Measurements from ENCODE around the gene DAB2IP.

The DAB2IP gene

DNA sequence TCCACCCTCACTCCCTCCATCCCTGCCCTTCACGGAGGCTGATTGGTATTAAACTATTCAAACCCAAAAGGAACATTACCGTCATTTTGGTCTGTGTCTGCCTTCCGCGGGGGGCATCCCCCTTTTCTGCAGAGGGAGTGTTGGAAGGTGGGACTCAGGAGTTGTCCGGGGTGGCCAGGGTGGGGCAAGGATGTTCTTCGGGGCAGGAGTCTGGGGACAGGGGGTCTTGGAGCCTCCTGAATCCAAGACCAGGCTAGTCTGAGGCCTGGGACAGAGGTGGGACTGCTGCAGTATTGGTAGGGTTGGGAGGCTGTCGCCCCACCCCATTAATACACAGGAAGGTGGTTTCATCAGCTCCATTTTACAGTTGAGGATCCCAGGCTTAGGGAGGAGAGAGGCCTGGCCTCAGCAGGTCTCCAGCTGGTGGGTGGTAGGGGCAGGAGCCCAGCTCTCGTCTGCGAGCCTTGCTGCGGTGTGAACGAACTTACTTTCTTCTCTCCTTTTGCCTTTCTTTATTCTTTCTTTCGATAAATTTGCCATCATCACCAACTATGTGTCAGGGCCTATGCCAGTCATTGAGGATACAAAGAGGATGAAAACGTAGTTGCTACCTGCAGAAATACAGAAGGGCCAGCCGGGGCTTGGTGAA is 33.8 kb downstream of the DAB2IP start:
- DNase-seq (ENCODE audit: low read depth), result no peak

DNA sequence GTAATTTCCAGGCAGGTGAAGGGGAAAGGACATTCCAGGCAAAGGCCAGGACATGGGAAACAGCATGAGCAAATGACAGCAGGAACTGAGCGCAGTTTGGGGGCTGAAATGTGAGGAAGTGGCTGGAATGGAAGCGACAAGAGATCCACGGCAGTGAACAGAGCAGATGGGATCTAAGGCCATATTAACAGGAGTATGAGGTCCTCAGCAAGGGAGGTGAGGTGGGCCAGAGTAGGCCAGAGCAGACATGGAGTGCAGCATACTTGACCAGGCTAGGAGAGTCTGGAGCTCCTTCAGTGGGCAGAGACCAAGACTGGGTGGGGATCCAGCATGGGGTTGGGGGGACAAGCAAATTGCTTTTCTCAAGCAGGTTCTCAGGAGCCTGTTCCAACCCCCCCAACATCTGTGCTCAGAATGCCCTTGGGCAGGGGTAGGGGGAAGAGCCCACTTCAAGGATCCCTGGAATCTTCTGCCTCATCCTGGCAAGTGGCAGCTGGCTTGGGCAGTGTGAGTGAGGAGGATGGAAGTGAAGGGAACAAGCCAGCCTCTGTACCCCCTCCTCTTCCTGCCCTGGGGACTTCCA is 34.5 kb downstream of the DAB2IP start:
- DNase-seq (ENCODE audit: low read depth), result no peak

DNA sequence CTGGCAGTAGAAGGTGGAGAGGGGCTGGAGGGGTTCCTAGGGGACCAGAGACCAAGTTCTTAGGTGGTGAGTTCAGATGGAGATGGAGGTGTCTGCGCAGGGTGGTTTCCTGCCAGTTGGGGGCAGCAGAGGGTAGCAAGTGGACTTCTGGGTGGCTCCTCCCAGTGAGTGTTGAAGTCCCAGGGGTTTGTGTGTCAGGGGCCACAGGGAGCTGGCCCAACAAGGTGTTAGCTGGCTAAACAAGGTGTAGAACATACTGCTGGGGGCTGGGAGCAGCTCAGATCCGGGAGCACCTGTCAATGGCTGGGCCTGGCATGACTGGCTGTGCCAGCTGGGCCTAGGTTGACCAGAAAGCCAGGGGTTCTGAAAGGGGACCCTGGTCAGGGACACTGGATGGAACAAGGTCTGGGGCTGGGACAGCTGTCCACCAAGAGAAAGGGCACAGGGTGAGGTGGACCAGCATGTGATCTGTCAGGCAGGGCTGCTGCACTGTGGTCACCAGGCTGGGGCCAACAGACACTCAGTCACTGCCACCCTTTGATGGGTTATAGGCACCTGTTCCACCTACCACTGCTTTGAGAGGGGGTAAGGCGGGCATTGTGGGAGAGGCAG is 35.6 kb downstream of the DAB2IP start:
- DNase-seq (ENCODE audit: low read depth), result no peak

GRCh38 chr9:121688146-121688680 is 36.8 kb downstream of the DAB2IP start:
- DNase-seq (ENCODE audit: low read depth), result no peak

GRCh38 chr9:121688681-121689080 is 37.2 kb downstream of the DAB2IP start:
- DNase-seq (ENCODE audit: low read depth), result no peak

- DNase-seq (ENCODE audit: low read depth), result no peak
Observed at GRCh38 chr9:121689461-121690157, 38.2 kb downstream of the DAB2IP start.

DNA sequence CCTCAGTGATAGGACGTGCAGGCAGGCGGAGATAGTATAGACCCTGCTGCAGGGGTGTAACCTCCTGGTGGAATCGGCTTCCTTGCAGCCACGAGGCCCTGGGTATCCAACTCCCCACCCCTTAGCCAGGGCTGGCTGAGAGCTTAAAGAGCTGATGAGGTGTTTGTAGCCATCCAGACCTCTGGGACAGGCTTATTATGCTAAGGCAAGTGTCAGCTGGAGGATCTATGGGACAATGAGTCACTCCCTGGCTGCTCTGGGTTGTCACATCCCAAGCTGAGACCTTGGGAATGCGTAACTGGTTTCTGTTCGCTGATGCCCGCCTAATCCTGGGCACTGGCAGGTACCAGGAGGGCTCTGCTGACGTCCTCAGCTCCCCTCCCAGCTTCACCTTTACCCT is 38.9 kb downstream of the DAB2IP start:
- no peak for DNase-seq (ENCODE audit: low read depth)

DNA sequence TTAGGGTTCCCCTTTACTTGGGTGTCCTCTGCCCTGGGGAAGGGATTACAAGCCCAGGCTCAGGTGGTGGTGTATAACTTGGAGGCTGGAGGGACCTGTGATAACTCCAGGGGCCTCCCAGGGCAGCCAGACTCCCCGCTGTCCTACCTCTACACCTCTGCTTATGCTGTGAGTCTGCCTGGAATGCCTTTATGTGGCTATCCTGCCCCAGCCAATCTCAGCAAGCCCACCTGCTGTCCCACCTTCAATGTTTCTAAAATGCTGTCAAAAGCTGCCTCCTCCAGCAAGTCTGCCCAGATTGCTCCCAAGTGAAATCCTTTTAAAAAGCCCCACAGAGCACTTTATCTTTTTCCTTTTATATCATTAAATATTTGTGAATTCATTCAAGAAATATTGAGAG is 39.3 kb downstream of the DAB2IP start:
- no peak for DNase-seq (ENCODE audit: low read depth)

- no peak for DNase-seq (ENCODE audit: low read depth)
Observed at GRCh38 chr9:121691890-121692289, 40.5 kb downstream of the DAB2IP start.

DNA sequence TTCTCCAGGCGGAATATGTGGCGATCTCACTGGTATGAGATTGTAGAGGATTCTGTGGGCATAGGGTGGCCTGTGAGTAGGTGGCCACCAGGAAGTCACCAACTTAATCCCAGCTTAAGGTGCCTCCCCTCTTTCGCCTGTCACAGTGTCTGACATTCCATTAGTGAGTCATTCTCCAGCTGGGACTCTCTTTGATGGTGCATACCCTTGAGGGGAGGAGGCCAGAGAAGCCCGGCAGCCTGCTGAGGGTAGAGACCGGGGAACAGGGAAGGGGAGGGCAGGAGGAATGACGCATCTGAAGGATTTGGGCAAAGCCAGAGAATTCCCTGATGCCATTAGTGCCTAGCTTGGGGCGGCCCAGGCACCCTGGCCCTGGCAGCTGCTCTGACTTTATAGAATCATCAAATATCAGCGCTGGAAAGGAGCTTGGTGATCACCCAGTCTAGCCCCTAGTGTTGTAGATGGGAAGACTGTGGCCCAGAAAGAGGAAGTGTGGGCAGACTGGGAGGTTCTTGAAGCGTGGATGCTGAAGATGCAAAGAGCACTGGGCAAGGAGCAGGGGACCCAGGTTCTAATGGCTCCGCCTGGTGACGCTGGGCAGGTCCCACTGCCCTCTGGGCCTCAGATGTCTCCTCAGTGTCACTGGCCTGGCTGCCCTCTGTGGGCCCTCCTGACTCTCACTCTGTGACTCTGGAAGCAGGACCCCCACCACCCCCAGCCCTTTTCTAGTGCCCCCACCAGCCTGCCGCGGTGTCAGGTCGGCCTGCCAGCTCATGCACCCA is 41.4 kb downstream of the DAB2IP start:
- no peak for DNase-seq (ENCODE audit: low read depth)

DNA sequence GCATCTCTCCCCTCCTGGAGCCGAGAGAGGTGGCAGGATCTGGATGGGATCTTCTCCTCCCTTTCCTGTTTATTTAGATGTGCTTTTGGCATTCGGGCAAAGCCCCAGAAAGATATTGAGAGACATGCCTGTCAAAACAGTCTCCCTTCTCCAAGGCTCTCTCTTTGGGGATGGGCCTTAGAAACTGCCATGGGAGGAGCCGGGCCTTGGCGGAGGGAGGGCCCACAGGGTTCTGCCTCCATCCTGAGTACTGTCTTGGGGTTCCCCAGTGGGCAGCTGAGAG is 41.9 kb downstream of the DAB2IP start:
- no peak for DNase-seq (ENCODE audit: low read depth)

DNA sequence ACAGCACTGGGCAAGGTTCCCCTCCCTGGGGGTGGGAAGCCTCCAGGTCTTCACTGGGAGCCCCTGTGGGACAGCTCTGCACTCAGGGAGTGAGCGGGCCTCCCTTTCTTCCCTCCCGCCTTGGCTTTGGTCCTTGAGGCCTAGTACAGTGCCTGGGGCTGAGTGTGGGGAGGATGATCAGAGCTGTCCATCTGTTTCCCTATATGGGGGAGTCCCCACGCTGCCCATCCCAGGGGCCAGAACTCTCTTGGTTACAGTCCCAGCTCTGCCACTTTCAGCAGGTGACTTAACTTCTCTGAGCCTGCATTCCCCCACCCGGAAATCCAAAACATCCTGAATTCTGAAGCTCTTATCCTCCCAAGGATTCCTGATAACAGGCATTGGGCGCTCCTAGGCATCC is 42.6 kb downstream of the DAB2IP start:
- no peak for DNase-seq (ENCODE audit: low read depth)

DNA sequence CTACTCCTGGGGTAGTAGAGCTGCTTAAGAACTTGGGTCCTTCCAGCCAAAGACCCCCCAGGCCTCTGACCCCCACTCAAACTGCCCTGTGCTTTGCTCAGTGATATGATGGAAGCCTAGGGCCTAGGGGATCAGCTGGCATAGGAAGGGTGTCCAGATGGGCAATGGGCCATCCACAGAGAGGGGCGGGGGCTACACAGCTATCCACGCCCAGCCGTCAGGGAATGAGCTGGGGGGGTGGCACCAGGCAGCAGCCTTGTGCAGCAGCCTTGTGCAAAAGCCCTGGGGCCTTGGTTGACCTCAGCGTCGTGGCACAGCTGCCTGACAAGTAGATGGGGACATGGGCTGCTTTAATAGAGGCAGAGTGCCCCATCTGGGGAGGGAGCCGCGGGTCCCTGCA is 43.2 kb downstream of the DAB2IP start:
- no peak for DNase-seq (ENCODE audit: low read depth)

DNA sequence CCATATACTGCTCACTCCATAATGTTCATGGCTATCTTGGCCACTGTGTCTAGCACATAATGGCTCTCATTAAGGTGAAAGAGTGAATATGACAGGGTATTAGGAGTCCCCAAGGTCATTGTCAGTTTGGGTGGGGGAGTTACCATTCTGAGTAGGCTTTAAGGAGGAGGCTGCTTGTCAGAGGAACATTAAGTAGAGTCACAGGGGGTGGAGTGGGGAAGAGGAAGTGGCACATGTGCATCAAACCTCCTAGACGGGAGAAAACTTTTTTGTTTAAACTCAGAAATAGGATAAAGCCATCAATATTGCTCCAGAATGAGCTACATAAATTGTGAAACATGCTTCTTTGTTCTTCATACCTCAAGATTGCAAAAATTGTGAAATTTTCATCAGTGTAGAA is 45.5 kb downstream of the DAB2IP start:
- DNase-seq (ENCODE audit: low read depth), result no peak

DNA sequence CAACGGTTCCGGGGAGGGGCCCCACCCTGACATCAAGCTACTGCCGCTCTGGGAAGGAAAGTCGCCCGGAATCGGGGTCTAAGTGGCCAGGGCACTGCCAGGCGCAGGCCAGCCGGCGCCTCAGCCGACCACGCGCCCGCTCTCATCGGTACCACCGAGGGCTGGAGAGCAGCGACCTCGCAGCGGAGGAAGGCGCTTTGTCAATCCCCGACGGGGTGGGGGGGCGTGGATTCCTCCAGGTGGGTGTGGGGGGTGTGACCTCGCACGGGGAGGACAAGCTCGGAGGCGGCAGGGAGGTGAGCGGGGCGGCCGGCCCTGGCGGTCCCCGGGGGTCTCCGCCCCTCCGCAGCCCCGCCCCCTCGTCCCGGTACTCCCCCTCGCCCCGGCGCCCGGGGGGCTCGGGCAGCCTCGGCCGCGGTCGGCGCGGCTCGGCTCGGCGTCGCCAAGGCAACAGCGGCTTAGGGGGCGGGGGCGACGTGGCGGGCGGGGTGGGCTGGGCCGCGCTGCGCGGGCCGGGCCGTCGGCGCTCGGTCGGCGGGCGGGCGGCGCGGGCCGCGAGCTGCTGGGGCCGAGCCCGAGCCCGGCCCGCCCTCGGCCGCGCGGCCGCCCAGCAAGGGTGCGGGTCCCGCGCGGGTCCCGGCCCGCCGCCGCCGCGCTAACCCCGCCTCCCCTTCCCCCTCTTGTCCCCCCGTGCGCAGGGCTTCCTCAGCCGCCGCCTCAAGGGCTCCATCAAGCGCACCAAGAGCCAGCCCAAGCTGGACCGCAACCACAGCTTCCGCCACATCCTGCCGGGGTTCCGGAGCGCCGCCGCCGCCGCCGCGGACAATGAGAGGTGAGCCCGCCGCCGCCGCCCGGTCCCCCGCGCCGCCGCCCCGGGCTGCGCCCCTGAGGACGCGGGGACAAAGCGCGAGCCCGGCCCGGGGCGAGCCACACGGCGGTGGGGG is 47.5 kb downstream of the DAB2IP start:
- DNase-seq (ENCODE audit: low read depth), result no peak

DNA sequence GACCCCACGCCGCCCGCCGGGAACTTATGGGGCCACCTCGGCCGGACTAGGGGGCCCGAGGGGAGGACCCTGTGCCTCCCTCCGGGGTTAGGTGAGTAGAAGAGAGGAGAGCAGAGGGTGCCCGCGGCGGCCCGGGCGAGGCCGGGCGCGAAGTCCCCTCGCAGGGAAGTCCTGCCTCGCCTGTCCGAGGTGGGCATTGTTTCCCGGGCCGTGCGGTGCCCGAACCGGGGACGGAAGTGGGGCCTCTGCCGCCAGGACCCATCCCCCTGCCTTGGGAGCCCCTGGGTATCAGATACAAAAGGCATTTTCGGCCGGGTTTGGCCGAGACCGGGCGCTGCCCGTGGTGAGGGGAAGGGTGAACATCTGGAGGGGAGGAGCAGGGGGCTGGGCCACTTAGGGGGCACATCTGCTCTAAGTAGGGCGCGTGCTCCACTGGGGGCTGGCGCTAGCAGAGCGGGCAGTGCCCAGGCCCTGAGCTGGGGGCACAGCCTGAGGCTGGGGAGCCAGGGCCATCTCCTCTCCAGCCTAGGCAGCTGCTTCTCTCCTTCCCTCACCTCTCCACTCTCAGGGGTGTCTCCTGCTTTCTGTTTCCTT is 48.2 kb downstream of the DAB2IP start:
- DNase-seq (ENCODE audit: low read depth), result no peak

DNA sequence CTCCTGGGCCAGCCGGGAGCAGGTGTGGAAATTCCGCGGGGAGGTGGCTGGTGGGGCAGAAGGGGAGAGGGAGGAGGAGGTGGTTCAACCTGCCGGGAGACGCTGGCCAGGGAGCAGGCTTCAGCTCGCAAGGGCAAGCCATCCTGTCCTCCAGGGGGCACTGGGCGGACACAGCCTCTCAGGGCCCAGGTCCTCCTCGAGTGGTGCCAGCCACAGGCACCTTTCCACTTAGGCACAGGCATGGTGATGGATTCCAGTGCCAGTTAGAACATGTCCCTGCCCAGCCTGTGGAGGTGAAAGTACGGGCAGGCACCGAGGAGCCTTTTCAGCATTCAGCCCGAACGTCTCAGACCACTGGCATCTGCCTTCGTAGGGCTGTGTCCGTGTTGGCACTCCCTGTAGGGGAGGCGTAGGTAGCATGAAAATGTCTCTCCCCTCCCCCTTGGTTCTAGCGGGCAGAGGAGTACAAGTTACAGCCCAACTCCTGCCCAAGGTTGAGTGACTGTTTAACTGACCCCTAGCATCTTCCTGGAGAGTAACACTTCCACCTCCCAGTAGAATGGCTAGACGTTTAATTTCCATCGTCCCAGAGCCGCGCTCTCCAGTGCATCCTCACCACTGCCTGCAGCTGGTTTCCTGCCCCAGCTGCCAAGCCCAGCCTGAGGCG is 48.9 kb downstream of the DAB2IP start:
- no peak for DNase-seq (ENCODE audit: low read depth)

GRCh38 chr9:121700832-121701419 is 49.5 kb downstream of the DAB2IP start:
- DNase-seq (ENCODE audit: low read depth), result no peak

- DNase-seq (ENCODE audit: low read depth), result no peak
Observed at GRCh38 chr9:121701736-121702261, 50.4 kb downstream of the DAB2IP start.
